Right lobe of liver (tissue), 6 donors: ENCODE measurements around the gene AGBL5. TPM values are rescaled to one million over a fixed set of nuclear protein-coding genes. Genes with fewer than 3 reads are reported as not detected.

ENCODE experiments used
- ATAC-seq, 4 donors: fragments of 200-7000 bp; cut with Tn5 transposase; one replicate each; pipeline ENCODE4 v1.9.1; 2020; ENCODE audit warnings: mild to moderate bottlenecking in 4 of 4, moderate library complexity in 4 of 4
- DNase-seq, 3 donors: peaks; one replicate each; pipeline ENCODE4 v3.0.0-alpha.2; 2020
- H3K27ac ChIP-seq, 3 donors: fragments of 200-600 bp; one replicate each; pipeline ENCODE4 v1.8.0; 2022
- H3K27me3 ChIP-seq, 2 donors: fragments of 200-600 bp; one replicate each; pipeline ENCODE4 v1.8.0; 2022
- H3K36me3 ChIP-seq, 4 donors: fragments of 200-600 bp; sonication (generic) in 1 of 4; one replicate each; pipeline versions ENCODE4 v1.5.1 to v1.8.0; 2017 to 2022; ENCODE audit warnings: control low read depth in 1 of 4
- H3K4me1 ChIP-seq, 4 donors: fragments of 200-600 bp; sonication (generic) in 1 of 4; one replicate each; pipeline versions ENCODE4 v1.5.1 to v1.8.0; 2017 to 2022; ENCODE audit warnings: control low read depth in 1 of 4
- H3K4me3 ChIP-seq, 3 donors: fragments of 200-600 bp; one replicate each; pipeline ENCODE4 v1.8.0; 2022
- H3K9me3 ChIP-seq, 4 donors: fragments of 200-600 bp; sonication (generic) in 1 of 4; one replicate each; pipeline versions ENCODE4 v1.5.1 to v1.8.0; 2017 to 2022; ENCODE audit warnings: control low read depth in 1 of 4
- CTCF ChIP-seq, 4 donors: fragments of 200-600 bp in 3 of 4; fragments of 450-650 bp in 1 of 4; IDR thresholded peaks; one replicate each; pipeline versions ENCODE4 v1.5.1 to v1.8.0; 2016 to 2022; ENCODE audit warnings: antibody characterized with exemption in 4 of 4, mild to moderate bottlenecking in 2 of 4
- POLR2A ChIP-seq: fragments of 450-650 bp; IDR thresholded peaks from one replicate; pipeline ENCODE4 v1.6.1; 2017; ENCODE audit warnings: antibody characterized with exemption, mild to moderate bottlenecking
- WGBS: methylation state at CpG from one replicate; pipeline ENCODE4 v1.1.6; 2018; ENCODE audit warnings: low coverage, low lambda C conversion rate; ENCODE audit not compliant: insufficient coverage; ENCODE audit errors: missing lambda C conversion rate; 5-methylcytosine and 5-hydroxymethylcytosine counted together
- intact Hi-C, 2 donors: fragments of 100-400 bp; cut with DNase I; formaldehyde crosslinking; loops; one replicate each; pipeline versions ENCODE4 v1.11.2 to v1.14.1; 2022
- total RNA-seq, 6 experiments: library from RNA; depleted of rRNA in 2 of 6; stranded (reverse); fragments of >200 nt in 2 of 6; fragmentation: NEBNext Ultra II Directional in 3 of 6; extraction: Animal tissue kit (Norgen Biotek cat#: 25700) in 3 of 6; gene quantifications; one replicate each; pipeline versions ENCODE4 v1.1.0 to v1.2.4, GENCODE V29; 2016 to 2023
- donor health status: DM: no; HTN: yes; CAD: no.
- donor health status: DM: no; HTN: no; CAD: no.
- donor health status: DM: no; HTN: no; CAD: no.
- donor health status: DM: no; HTN: yes; CAD: no.
- donor health status: DM: no; HTN: yes; CAD: no.

Gene AGBL5
- total RNA-seq, 6 experiments from 2014 or later, result 3.9 to 7.4 (median 6.4) TPM

- no peaks in the 10 kb centered on the region for H3K36me3 ChIP-seq
- intact Hi-C loops, result loop anchor here in 1 of 2 donors (10.0 kb wide), 2 partner anchors 59 to 119 kb away; no protein-coding TSS in a partner anchor
- H3K27ac ChIP-seq, result no peak overlapping the region
- ATAC-seq (no peak), DNase-seq (peak in 1 of 3 donors; percentile 31)
- 100% methylated on average over 1 of the region's 20 CpGs for WGBS
- H3K27me3 ChIP-seq, result no peaks in the 10 kb centered on the region
- no peaks in the 10 kb centered on the region for H3K9me3 ChIP-seq
- no peak overlapping the region for H3K4me3 ChIP-seq
- H3K4me1 ChIP-seq, result peaks cover 0 to 16% (median 5%) of the 10 kb centered on the region in 4 donors
- TF ChIP-seq POLR2A, result no peak
- TF ChIP-seq CTCF (IDR thresholded peaks at IDR 0.05), result no peak
Observed at GRCh38 chr2:27083410-27084296, 32.2 kb downstream of the AGBL5 start.

- intact Hi-C loops, result loop anchor here in 1 of 2 donors (10.0 kb wide), 2 partner anchors 60 to 120 kb away; no protein-coding TSS in a partner anchor
- Histone ChIP-seq H3K27ac (no peak overlapping the region), H3K27me3 (no peaks in the 10 kb centered on the region), H3K9me3 (no peaks in the 10 kb centered on the region), H3K4me3 (no peak overlapping the region), H3K4me1 (peaks cover 0 to 16% (median 5%) of the 10 kb centered on the region in 4 donors), H3K36me3 (no peaks in the 10 kb centered on the region)
- no peak for ATAC-seq
- TF ChIP-seq CTCF (IDR thresholded peaks at IDR 0.05) (no peak), POLR2A (no peak)
- 93% methylated on average over 3 of the region's 6 CpGs for WGBS
- no peak for DNase-seq
Observed at GRCh38 chr2:27084297-27085061, 33.0 kb downstream of the AGBL5 start.

GRCh38 chr2:27085062-27085672, 33.7 kb downstream of the AGBL5 start:
- Histone ChIP-seq H3K27ac (peak overlapping the region in 2 of 3 donors; percentile 59 to 80), H3K36me3 (no peaks in the 10 kb centered on the region), H3K9me3 (no peaks in the 10 kb centered on the region), H3K4me1 (peaks cover 0 to 19% (median 6%) of the 10 kb centered on the region in 4 donors), H3K27me3 (no peaks in the 10 kb centered on the region), H3K4me3 (peak overlapping the region in 2 of 3 donors; percentile 64 to 77)
- intact Hi-C loops, result loop anchor here in 1 of 2 donors (10.0 kb wide), 2 partner anchors 60 to 120 kb away; no protein-coding TSS in a partner anchor
- TF ChIP-seq CTCF (IDR thresholded peaks at IDR 0.05) (no peak), POLR2A (no peak)
- WGBS, result 44% methylated on average over 9 of the region's 10 CpGs
- ATAC-seq, result no peak
- peak in 1 of 3 donors; percentile 26 for DNase-seq

GRCh38 chr2:27085673-27086089, 34.2 kb downstream of the AGBL5 start:
- 0% methylated on average over 6 of the region's 38 CpGs for WGBS
- intact Hi-C loops, result loop anchor here in 1 of 2 donors (10.0 kb wide), 2 partner anchors 61 to 121 kb away; no protein-coding TSS in a partner anchor
- peak; percentile 43 to 52 (median 46) for ATAC-seq

More at GRCh38 chr2:27085673-27086089, 34.2 kb downstream of the AGBL5 start:
- no peaks in the 10 kb centered on the region for H3K36me3 ChIP-seq
- peak; percentile 29 to 53 (median 52) for TF ChIP-seq CTCF (IDR thresholded peaks at IDR 0.05)
- TF ChIP-seq POLR2A, result no peak
- DNase-seq, result peak; percentile 84 to 87 (median 86)
- no peaks in the 10 kb centered on the region for H3K27me3 ChIP-seq
- H3K4me1 ChIP-seq, result peaks cover 0 to 24% (median 7%) of the 10 kb centered on the region in 4 donors
- H3K27ac ChIP-seq, result peak overlapping the region; percentile 59 to 80 (median 75)
- H3K4me3 ChIP-seq, result peak overlapping the region; percentile 52 to 77 (median 64)
- no peaks in the 10 kb centered on the region for H3K9me3 ChIP-seq
